GM21825 (cell line): Measurements from ENCODE around the gene S100Z.
"Not testable (repeated sequence)": the region's sequence is repeated elsewhere in the genome, so short reads cannot be mapped to it uniquely, and the experiment has no call there.

ENCODE experiments used
- ATAC-seq: cut with Tn5 transposase; IDR thresholded peaks from one replicate; pipeline ENCODE4 v1.9.1; 2021; ENCODE audit warnings: mild to moderate bottlenecking, moderate library complexity; ENCODE audit not compliant: unreplicated experiment

S100Z gene

GRCh38 chr5:76867827-76868693 is 18.2 kb downstream of the S100Z start:
- ATAC-seq: no peak

- ATAC-seq: no peak
Measured at GRCh38 chr5:76870046-76870445, 20.2 kb downstream of the S100Z start.

- ATAC-seq: no peak
Measured at GRCh38 chr5:76874088-76874581, 24.3 kb downstream of the S100Z start.

DNA sequence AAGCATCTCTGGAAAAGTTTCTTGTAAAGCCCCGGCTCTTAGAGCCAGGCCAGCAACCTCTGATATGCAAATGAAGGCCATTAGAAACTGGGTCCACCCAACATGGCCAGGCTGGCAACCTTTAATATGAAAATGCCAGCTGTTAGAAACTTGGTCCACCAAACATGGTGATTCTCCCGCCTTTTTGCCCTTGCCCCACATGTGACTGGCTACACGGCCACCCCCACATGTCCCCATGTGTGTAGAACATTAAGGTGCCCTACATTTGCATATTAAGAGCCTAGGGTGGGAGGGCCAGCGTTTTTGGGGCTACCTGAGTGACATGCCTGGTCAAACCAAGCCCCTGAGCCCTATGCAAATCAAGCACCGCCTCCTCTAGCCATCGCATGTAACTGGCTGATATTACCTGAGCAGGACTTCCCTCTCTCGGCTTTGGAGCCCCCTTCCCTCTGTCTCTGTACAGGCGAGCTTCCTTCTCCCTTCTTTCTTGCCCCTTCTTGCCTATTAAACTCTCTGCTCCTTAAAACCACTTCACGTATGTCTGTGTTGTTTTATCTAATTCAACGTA is 39.0 kb downstream of the S100Z start:
- ATAC-seq: no peak

- no peak for ATAC-seq
Measured at GRCh38 chr5:76893294-76893693, 43.5 kb downstream of the S100Z start.

DNA sequence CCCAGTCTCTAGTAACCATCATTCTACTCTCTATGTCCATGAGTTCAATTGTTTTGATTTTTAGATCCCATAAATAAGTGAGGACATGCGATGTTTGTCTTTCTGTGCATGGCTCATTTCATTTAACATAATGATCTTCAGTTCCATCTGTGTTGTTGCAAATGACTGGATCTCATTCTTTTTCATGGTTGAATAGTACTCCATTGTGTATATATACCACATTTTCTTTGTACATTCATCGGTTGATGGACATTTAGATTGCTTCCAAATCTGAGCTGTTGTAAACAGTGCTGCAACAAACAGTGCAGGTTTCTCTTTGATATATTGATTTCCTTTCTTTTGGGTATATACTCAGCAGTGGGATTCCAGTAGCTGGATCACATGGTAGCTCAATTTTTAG is 46.4 kb downstream of the S100Z start:
- ATAC-seq: no peak

DNA sequence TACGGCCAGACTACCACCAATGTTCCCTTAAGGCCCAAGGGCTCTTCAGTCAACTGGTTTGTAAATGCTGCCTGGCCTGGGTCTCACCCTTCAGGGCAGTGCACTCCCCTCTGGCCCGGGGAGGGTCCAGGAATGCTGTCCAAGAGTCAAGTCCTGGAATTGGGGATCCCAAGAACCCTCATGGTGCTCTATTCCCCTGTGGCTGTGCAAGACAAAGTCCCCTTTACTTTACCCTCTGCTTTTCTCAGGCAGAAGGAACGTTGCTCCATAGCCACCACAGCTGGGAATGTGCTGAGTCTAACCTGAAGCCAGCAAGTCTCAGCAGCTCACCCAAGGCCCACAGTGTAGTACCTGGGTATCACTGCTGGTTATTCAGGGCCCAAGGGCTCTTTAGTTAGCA is 51.7 kb downstream of the S100Z start:
- ATAC-seq: no peak

DNA sequence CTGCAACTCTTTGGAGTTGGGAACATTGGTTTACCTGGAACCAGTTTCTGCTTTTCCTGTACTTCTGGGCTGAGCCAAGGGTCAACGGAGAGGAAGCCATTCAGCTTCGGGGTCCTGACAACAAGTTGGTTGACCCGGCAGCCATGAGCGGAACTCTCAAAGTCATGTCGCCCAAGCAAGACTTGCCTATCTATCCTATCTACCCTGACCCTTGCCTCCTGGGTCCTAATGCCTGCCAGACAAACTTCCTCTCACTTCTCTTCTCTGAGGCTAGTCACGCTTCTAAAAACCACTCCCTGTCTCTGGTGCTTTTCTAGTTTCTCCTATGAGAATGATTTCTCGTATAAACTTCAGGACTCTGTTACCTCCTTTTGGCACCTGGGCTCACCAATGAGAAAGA is 58.4 kb downstream of the S100Z start:
- no peak for ATAC-seq

GRCh38 chr5:76910344-76910933 is 60.6 kb downstream of the S100Z start:
- not testable (repeated sequence) for ATAC-seq

DNA sequence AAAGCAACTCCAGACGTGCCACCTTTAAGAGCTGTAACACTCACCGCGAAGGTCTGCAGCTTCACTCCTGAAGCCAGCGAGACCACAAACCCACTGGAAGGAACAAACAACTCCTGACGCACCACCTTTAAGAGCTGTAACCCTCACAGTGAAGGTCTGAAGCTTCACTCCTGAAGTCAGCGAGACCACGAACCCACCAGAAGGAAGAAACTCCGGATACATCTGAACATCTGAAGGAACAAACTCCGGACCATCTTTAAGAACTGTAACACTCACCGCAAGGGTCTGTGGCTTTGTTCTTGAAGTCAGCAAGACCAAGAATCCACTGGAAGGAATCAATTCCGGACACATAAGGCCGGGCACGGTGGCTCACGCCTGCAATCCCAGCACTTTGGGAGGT is 64.9 kb downstream of the S100Z start:
- not testable (repeated sequence) for ATAC-seq

- ATAC-seq: no peak
Measured at GRCh38 chr5:76918539-76918938, 68.7 kb downstream of the S100Z start.

- ATAC-seq: no peak
Measured at GRCh38 chr5:76920491-76920890, 70.7 kb downstream of the S100Z start.

- ATAC-seq: no peak
Measured at GRCh38 chr5:76926329-76927105, 76.7 kb downstream of the S100Z start.

- no peak for ATAC-seq
Measured at GRCh38 chr5:76927961-76928360, 78.1 kb downstream of the S100Z start.

GRCh38 chr5:76930083-76930482 is 80.3 kb downstream of the S100Z start:
- ATAC-seq: no peak

DNA sequence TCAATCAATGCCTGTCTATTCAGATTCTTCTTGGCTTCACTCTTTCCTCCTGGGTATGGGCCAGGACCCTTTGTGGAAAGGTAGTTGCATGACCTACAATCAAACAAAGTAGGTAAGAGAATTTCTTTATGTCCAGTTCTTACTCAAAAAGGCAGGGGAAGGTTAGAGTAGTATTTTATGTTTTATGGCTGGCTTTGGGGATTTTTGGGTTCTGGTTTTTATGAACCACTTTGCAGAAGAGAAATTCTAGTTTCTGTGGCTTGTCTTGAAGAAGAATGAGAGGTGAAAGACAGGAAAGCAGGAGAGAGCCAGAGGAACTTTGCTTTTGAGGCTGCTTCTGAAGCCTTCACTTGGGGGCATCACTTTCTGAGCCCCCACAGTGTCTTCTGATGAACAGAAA is 88.4 kb downstream of the S100Z start:
- no peak for ATAC-seq

DNA sequence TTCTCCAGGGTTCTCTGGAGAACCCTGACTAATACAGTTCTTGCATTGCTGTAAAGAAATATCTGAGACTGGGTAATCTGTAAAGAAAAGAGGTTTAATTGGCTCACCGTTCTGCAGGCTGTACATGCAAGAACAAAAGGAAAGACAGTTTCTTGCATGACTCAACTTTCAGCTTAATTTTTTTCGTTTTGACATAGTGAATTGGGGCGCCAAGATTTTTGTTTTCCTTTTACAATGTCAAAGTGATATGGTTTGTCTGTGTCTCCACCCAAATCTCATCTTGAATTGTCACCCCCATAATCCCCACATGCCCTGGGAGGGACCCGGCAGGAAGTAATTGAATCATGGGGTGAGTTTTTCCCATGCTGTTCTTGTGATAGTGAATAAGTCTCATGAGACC is 91.2 kb downstream of the S100Z start:
- ATAC-seq: no peak

GRCh38 chr5:76941442-76941841 is 91.6 kb downstream of the S100Z start:
- no peak for ATAC-seq

- ATAC-seq: no peak
Measured at GRCh38 chr5:76942581-76942980, 92.8 kb downstream of the S100Z start.

- no peak for ATAC-seq
Measured at GRCh38 chr5:76943006-76943405, 93.2 kb downstream of the S100Z start.

- ATAC-seq: no peak
Measured at GRCh38 chr5:76944638-76945037, 94.8 kb downstream of the S100Z start.
